ENCODE measurements around the gene ANP32D.
"Not testable (repeated sequence)": the region's sequence is repeated elsewhere in the genome, so short reads cannot be mapped to it uniquely, and the experiment has no call there.

The ANP32D gene

GRCh38 chr12:48506836-48507235 is 34.5 kb downstream of the ANP32D start:
- not testable (repeated sequence) for DNase-seq (ENCODE audit: low read depth)

GRCh38 chr12:48508987-48509386 is 36.6 kb downstream of the ANP32D start:
- DNase-seq (ENCODE audit: low read depth): no peak

GRCh38 chr12:48510111-48510510 is 37.8 kb downstream of the ANP32D start:
- no peak for DNase-seq (ENCODE audit: low read depth)

- no peak for DNase-seq (ENCODE audit: low read depth)
These were observed 40.5 kb downstream of the ANP32D start for GRCh38 chr12:48512855-48513254.

- no peak for DNase-seq (ENCODE audit: low read depth)
These were observed 42.4 kb downstream of the ANP32D start for GRCh38 chr12:48514728-48515127.

- DNase-seq (ENCODE audit: low read depth): not testable (repeated sequence)
These were observed 48.0 kb downstream of the ANP32D start for GRCh38 chr12:48520381-48520780.

All from fibroblast of the conjunctiva (primary cell).